GM21786 (cell line): ENCODE data around the gene SHF.

Experiments
- ATAC-seq: cut with Tn5 transposase; IDR thresholded peaks from one replicate; pipeline ENCODE4 v1.9.1; 2021; ENCODE audit not compliant: unreplicated experiment

Gene SHF

GRCh38 chr15:45174069-45174468, 13.7 kb downstream of the SHF start:
- no peak for ATAC-seq

- ATAC-seq = no peak
Measured at GRCh38 chr15:45171912-45172311, 15.9 kb downstream of the SHF start.

- ATAC-seq = no peak
Measured at GRCh38 chr15:45169608-45170480, 17.9 kb downstream of the SHF start.

- no peak for ATAC-seq
Measured at GRCh38 chr15:45168751-45169551, 18.8 kb downstream of the SHF start.

- no peak for ATAC-seq
Measured at GRCh38 chr15:45168286-45168685, 19.5 kb downstream of the SHF start.

GRCh38 chr15:45167631-45168205, 20.0 kb downstream of the SHF start:
- ATAC-seq = no peak

GRCh38 chr15:45166834-45167630, 20.7 kb downstream of the SHF start:
- peak; percentile 92 for ATAC-seq

GRCh38 chr15:45165536-45165935, 22.2 kb downstream of the SHF start:
- ATAC-seq = no peak

- no peak for ATAC-seq
Measured at GRCh38 chr15:45164914-45165313, 22.9 kb downstream of the SHF start.

GRCh38 chr15:45163508-45163856, 24.3 kb downstream of the SHF start:
- ATAC-seq = no peak

- peak; percentile 40 for ATAC-seq
Measured at GRCh38 chr15:45162771-45163507, 24.8 kb downstream of the SHF start.

- no peak for ATAC-seq
Measured at GRCh38 chr15:45161666-45162065, 26.1 kb downstream of the SHF start.

GRCh38 chr15:45157974-45158373, 29.8 kb downstream of the SHF start:
- ATAC-seq = no peak

GRCh38 chr15:45156744-45157455, 30.9 kb downstream of the SHF start:
- ATAC-seq = no peak

- no peak for ATAC-seq
Measured at GRCh38 chr15:45155739-45156138, 32.0 kb downstream of the SHF start.

- no peak for ATAC-seq
Measured at GRCh38 chr15:45151998-45152828, 35.6 kb downstream of the SHF start.

- no peak for ATAC-seq
Measured at GRCh38 chr15:45150997-45151396, 36.8 kb downstream of the SHF start.

GRCh38 chr15:45150481-45150880, 37.3 kb downstream of the SHF start:
- no peak for ATAC-seq

GRCh38 chr15:45149060-45149459, 38.7 kb downstream of the SHF start:
- ATAC-seq = no peak
